CD14-positive monocyte (primary cell): Measurements from ENCODE around the gene C9orf85. TPM values are rescaled to one million over a fixed set of nuclear protein-coding genes. Genes with fewer than 3 reads are reported as not detected.

Source experiments
- DNase-seq, 3 donors: peaks; one replicate each; pipeline ENCODE4 v3.0.0-alpha.2; 2011 to 2022
- H2AFZ ChIP-seq: 2 replicates; pipeline ENCODE4 v1.6.0; 2012; ENCODE audit warnings: mild to moderate bottlenecking, low read depth, low read length, inconsistent platforms; ENCODE audit not compliant: insufficient read depth, poor library complexity, severe bottlenecking
- H3K27ac ChIP-seq, 2 donors: 1 replicate in 1 of 2; 2 replicates in 1 of 2; pipeline ENCODE4 v1.5.1; 2012 to 2013; ENCODE audit warnings: low read length in 2 of 2, control low read depth in 1 of 2, inconsistent platforms in 1 of 2, low read depth in 1 of 2, mild to moderate bottlenecking in 1 of 2
- H3K27me3 ChIP-seq, 2 donors: one replicate each; pipeline versions ENCODE4 v1.6.0 to v1.6.1; 2011 to 2013; ENCODE audit warnings: low read length in 2 of 2; ENCODE audit not compliant: control insufficient read depth in 2 of 2, insufficient read depth in 2 of 2
- H3K36me3 ChIP-seq, 2 donors: replicated peaks in 1 of 2; 1 replicate in 1 of 2; 2 replicates in 1 of 2; pipeline versions ENCODE4 v1.5.1 to v1.6.1; 2012 to 2013; ENCODE audit warnings: low read length in 2 of 2, control low read depth in 1 of 2, inconsistent platforms in 1 of 2, mild to moderate bottlenecking in 1 of 2; ENCODE audit not compliant: insufficient read depth in 2 of 2, control insufficient read depth in 1 of 2
- H3K4me1 ChIP-seq, 2 donors: 1 replicate in 1 of 2; 2 replicates in 1 of 2; pipeline versions ENCODE4 v1.5.1 to v1.6.1; 2012 to 2013; ENCODE audit warnings: low read length in 2 of 2, control low read depth in 1 of 2, inconsistent platforms in 1 of 2, mild to moderate bottlenecking in 1 of 2, moderate library complexity in 1 of 2; ENCODE audit not compliant: insufficient read depth in 2 of 2, control insufficient read depth in 1 of 2
- H3K4me2 ChIP-seq: replicated peaks from 2 replicates; pipeline ENCODE3; 2012; ENCODE audit warnings: low read length, moderate library complexity, mild to moderate bottlenecking; ENCODE audit not compliant: poor library complexity, severe bottlenecking; ENCODE audit errors: extremely low read depth
- H3K4me3 ChIP-seq, 3 experiments: fragments of 200-600 bp in 1 of 3; sonication (generic) in 1 of 3; replicated peaks in 1 of 3; 1 replicate in 2 of 3; 2 replicates in 1 of 3; pipeline ENCODE4 v1.5.1; 2011 to 2013; ENCODE audit warnings: low read length in 3 of 3, mild to moderate bottlenecking in 3 of 3, control low read depth in 2 of 3, low read depth in 2 of 3, inconsistent platforms in 1 of 3, moderate library complexity in 1 of 3
- H3K79me2 ChIP-seq: 2 replicates; pipeline ENCODE4 v1.6.0; 2012; ENCODE audit warnings: mild to moderate bottlenecking, control low read depth, inconsistent platforms, low read length, moderate library complexity; ENCODE audit not compliant: insufficient read depth
- H3K9ac ChIP-seq: 2 replicates; pipeline ENCODE4 v1.6.0; 2017; ENCODE audit warnings: low read length, mild to moderate bottlenecking; ENCODE audit not compliant: insufficient read depth, poor library complexity, severe bottlenecking
- H3K9me3 ChIP-seq, 2 donors: replicated peaks in 1 of 2; 1 replicate in 1 of 2; 2 replicates in 1 of 2; pipeline versions ENCODE4 v1.5.1 to v1.6.1; 2012 to 2013; ENCODE audit warnings: low read length in 2 of 2, control low read depth in 1 of 2; ENCODE audit not compliant: control insufficient read depth in 1 of 2, insufficient read depth in 1 of 2
- H4K20me1 ChIP-seq: 2 replicates; pipeline ENCODE4 v1.6.0; 2012; ENCODE audit warnings: mild to moderate bottlenecking, low read length, control low read depth, moderate library complexity; ENCODE audit not compliant: insufficient read depth
- H3K27ac Mint-ChIP-seq, 7 donors: one replicate each; pipeline ENCODE4 v1.8.0; 2020; ENCODE audit warnings: mild to moderate bottlenecking in 7 of 7, mixed read lengths in 7 of 7, moderate library complexity in 6 of 7, inconsistent platforms in 2 of 7
- H3K27me3 Mint-ChIP-seq, 3 donors: one replicate each; pipeline ENCODE4 v1.8.0; 2021 to 2022; ENCODE audit warnings: low read depth in 3 of 3, mild to moderate bottlenecking in 3 of 3, mixed read lengths in 3 of 3, moderate library complexity in 3 of 3, inconsistent platforms in 1 of 3
- H3K36me3 Mint-ChIP-seq, 2 donors: one replicate each; pipeline ENCODE4 v1.8.0; 2020; ENCODE audit warnings: mixed read lengths in 2 of 2, inconsistent platforms in 1 of 2, mild to moderate bottlenecking in 1 of 2
- H3K4me1 Mint-ChIP-seq: one replicate; pipeline ENCODE4 v1.8.0; 2020; ENCODE audit warnings: mild to moderate bottlenecking, mixed read lengths
- H3K4me3 Mint-ChIP-seq, 2 donors: one replicate each; pipeline ENCODE4 v1.8.0; 2020; ENCODE audit warnings: mild to moderate bottlenecking in 2 of 2, mixed read lengths in 2 of 2, moderate library complexity in 1 of 2
- H3K9me3 Mint-ChIP-seq, 7 donors: one replicate each; pipeline ENCODE4 v1.8.0; 2020 to 2022; ENCODE audit warnings: mixed read lengths in 7 of 7, mild to moderate bottlenecking in 6 of 7, moderate library complexity in 6 of 7, inconsistent platforms in 2 of 7
- CTCF ChIP-seq: fragments of 200-600 bp; IDR thresholded peaks from one replicate; pipeline ENCODE4 v1.8.0; 2022; ENCODE audit warnings: antibody characterized with exemption, mild to moderate bottlenecking
- WGBS: methylation state at CpG from one replicate; pipeline ENCODE4 v1.1.5; 2013; ENCODE audit warnings: missing lambda C conversion rate; ENCODE audit not compliant: insufficient coverage; 5-methylcytosine and 5-hydroxymethylcytosine counted together
- intact Hi-C, 2 donors: fragments of 100-400 bp; cut with micrococcal nuclease; formaldehyde crosslinking; loops; one replicate each; pipeline versions ENCODE4 v1.15.0 to v1.15.1; 2023
- polyA plus RNA-seq, 3 donors: library from polyadenylated mRNA; depleted of rRNA in 1 of 3; unstranded in 2 of 3; stranded (reverse) in 1 of 3; fragments of 300-500 nt in 2 of 3; fragments of >200 nt in 1 of 3; fragmentation: Illumina TruSeq in 2 of 3; gene quantifications; 1 replicate in 2 of 3; 2 replicates in 1 of 3; pipeline ENCODE4 v1.2.3, GENCODE V29; 2012 to 2021

The C9orf85 gene
- polyA plus RNA-seq, 3 donors: 4.5 to 6.4 (median 5.4) TPM

GRCh38 chr9:72012646-72013045, 101.2 kb downstream of the C9orf85 start:
- Mint-ChIP-seq H3K36me3 (no peaks in the 10 kb centered on the region), H3K9me3 (no peaks in the 10 kb centered on the region), H3K4me3 (no peak overlapping the region), H3K4me1 (peaks cover 3% of the 10 kb centered on the region), H3K27ac (no peak overlapping the region), H3K27me3 (peaks cover 0 to 5% (median 2%) of the 10 kb centered on the region in 3 donors)
- Histone ChIP-seq H3K79me2 (no peaks in the 10 kb centered on the region), H3K9ac (no peak overlapping the region), H3K36me3 (no peaks in the 10 kb centered on the region), H4K20me1 (no peaks in the 10 kb centered on the region), H3K27me3 (no peaks in the 10 kb centered on the region), H3K4me1 (no peaks in the 10 kb centered on the region), H3K9me3 (no peaks in the 10 kb centered on the region), H2AFZ (no peak overlapping the region), H3K27ac (no peak overlapping the region), H3K4me2 (no peak overlapping the region), H3K4me3 (no peak overlapping the region)
- TF ChIP-seq CTCF: no peak
- WGBS: 100% methylated on average over 1 of the region's 4 CpGs
- intact Hi-C loops: no loop called here
- DNase-seq: no peak

- Mint-ChIP-seq H3K36me3 (no peaks in the 10 kb centered on the region), H3K4me3 (no peak overlapping the region), H3K27ac (peak overlapping the region in 1 of 7 donors; percentile 49), H3K27me3 (peaks cover 0 to 3% (median 2%) of the 10 kb centered on the region in 3 donors), H3K4me1 (peaks cover 3% of the 10 kb centered on the region), H3K9me3 (no peaks in the 10 kb centered on the region)
- Histone ChIP-seq H3K27me3 (no peaks in the 10 kb centered on the region), H3K36me3 (no peaks in the 10 kb centered on the region), H3K4me3 (no peak overlapping the region), H4K20me1 (no peaks in the 10 kb centered on the region), H2AFZ (no peak overlapping the region), H3K9me3 (no peaks in the 10 kb centered on the region), H3K9ac (no peak overlapping the region), H3K79me2 (no peaks in the 10 kb centered on the region), H3K27ac (no peak overlapping the region), H3K4me2 (no peak overlapping the region), H3K4me1 (no peaks in the 10 kb centered on the region)
- DNase-seq: no peak
- WGBS: no CpG with 5 or more reads among the region's 1 CpG
- intact Hi-C loops: no loop called here
- TF ChIP-seq CTCF: no peak
Observed at GRCh38 chr9:72013292-72013760, 101.9 kb downstream of the C9orf85 start.
